ENCODE data around the gene SNORC.

- TF ChIP-seq, protein P1, sequence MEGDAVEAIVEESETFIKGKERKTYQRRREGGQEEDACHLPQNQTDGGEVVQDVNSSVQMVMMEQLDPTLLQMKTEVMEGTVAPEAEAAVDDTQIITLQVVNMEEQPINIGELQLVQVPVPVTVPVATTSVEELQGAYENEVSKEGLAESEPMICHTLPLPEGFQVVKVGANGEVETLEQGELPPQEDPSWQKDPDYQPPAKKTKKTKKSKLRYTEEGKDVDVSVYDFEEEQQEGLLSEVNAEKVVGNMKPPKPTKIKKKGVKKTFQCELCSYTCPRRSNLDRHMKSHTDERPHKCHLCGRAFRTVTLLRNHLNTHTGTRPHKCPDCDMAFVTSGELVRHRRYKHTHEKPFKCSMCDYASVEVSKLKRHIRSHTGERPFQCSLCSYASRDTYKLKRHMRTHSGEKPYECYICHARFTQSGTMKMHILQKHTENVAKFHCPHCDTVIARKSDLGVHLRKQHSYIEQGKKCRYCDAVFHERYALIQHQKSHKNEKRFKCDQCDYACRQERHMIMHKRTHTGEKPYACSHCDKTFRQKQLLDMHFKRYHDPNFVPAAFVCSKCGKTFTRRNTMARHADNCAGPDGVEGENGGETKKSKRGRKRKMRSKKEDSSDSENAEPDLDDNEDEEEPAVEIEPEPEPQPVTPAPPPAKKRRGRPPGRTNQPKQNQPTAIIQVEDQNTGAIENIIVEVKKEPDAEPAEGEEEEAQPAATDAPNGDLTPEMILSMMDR (IDR thresholded peaks at IDR 0.05), result no peak
- no peak for TF ChIP-seq POLR2A (IDR thresholded peaks at IDR 0.05)
- no peak for TF ChIP-seq POLR2AphosphoS5 (IDR thresholded peaks at IDR 0.05)
These were observed 9.0 kb downstream of the SNORC start for GRCh38 chr2:232878855-232879617.
